Pancreas (tissue), 10 donors: Measurements from ENCODE around the gene AGPAT1. TPM values are rescaled to one million over a fixed set of nuclear protein-coding genes. Genes with fewer than 3 reads are reported as not detected.

Experiments used
- ATAC-seq, 4 donors: fragments of 200-7000 bp; cut with Tn5 transposase; one replicate each; pipeline versions ENCODE4 v1.8.0 to v1.9.1; 2020; ENCODE audit warnings: mild to moderate bottlenecking in 4 of 4, moderate library complexity in 4 of 4
- DNase-seq, 6 donors: peaks; one replicate each; pipeline ENCODE4 v3.0.0-alpha.2; 2020
- FAIRE-seq: peaks from 2 replicates; lab custom pipeline; 2012; peaks lifted over from hg19 to GRCh38; lab: Jason Lieb, UNC
- H3K27ac ChIP-seq, 4 donors: fragments of 200-600 bp; sonication (generic); 1 replicate in 3 of 4; 2 replicates in 1 of 4; pipeline versions ENCODE4 v1.5.0 to v1.8.0; 2020
- H3K27me3 ChIP-seq, 4 donors: fragments of 200-600 bp; one replicate each; pipeline ENCODE4 v1.8.0; 2021
- H3K36me3 ChIP-seq, 3 donors: fragments of 200-600 bp; sonication (generic) in 1 of 3; one replicate each; pipeline versions ENCODE4 v1.5.0 to v1.8.0; 2020 to 2021
- H3K4me1 ChIP-seq, 3 donors: fragments of 200-600 bp; one replicate each; pipeline ENCODE4 v1.8.0; 2021
- H3K4me3 ChIP-seq, 4 donors: fragments of 200-600 bp; sonication (generic) in 2 of 4; one replicate each; pipeline versions ENCODE4 v1.5.0 to v1.8.0; 2020 to 2021
- H3K9me3 ChIP-seq, 4 donors: fragments of 200-600 bp; one replicate each; pipeline ENCODE4 v1.8.0; 2021
- CTCF ChIP-seq, 4 donors: fragments of 200-600 bp; sonication (generic) in 3 of 4; IDR thresholded peaks; one replicate each; pipeline versions ENCODE4 v1.5.0 to v1.8.0; 2021; ENCODE audit warnings: antibody characterized with exemption in 4 of 4
- WGBS, 2 donors: extraction: QIAGEN DNeasy Blood & Tissue Kit; methylation state at CpG; one replicate each; pipeline ENCODE4 v1.1.7; 2013; 5-methylcytosine and 5-hydroxymethylcytosine counted together
- intact Hi-C, 3 donors: fragments of 100-400 bp; cut with DNase I; formaldehyde crosslinking; loops; one replicate each; pipeline versions ENCODE4 v1.11.1 to v1.14.2; 2022
- polyA plus RNA-seq, 2 donors: library from polyadenylated mRNA; stranded (reverse); fragments of 200-250 nt; gene quantifications; one replicate each; pipeline ENCODE4 v1.2.3, GENCODE V29; 2013
- total RNA-seq, 6 donors: library from RNA; stranded (reverse); fragmentation: NEBNext Ultra II Directional in 4 of 6; extraction: Animal tissue kit (Norgen Biotek cat#: 25700) in 4 of 6; gene quantifications; one replicate each; pipeline versions ENCODE4 v1.2.1 to v1.2.4, GENCODE V29; 2021 to 2023
- donor health status: healthy with polysubstance abuse.
- donor health status: DM: no; HTN: no; CAD: no; lungs with moderate emphysema.
- donor health status: DM: no; HTN: no; CAD: no.
- donor health status: control.
- donor health status: control.
- donor health status: Bipolar disorder and iron deficiency.
- donor health status: DM: yes; HTN: yes; CAD: no.
- donor health status: DM: no; HTN: no; CAD: no.
- donor health status: DM: no; HTN: no; CAD: no.
- donor health status: DM: yes; HTN: yes; CAD: no.

AGPAT1 gene
- total and polyA plus RNA-seq, 8 donors: 10.1 to 28.1 (median 18.1) TPM

GRCh38 chr6:32131439-32131948 is 44.4 kb downstream of the AGPAT1 start:
- intact Hi-C loops: no loop called here
- Histone ChIP-seq H3K4me3 (no peak overlapping the region), H3K27me3 (no peaks in the 10 kb centered on the region), H3K27ac (no peak overlapping the region), H3K9me3 (no peaks in the 10 kb centered on the region), H3K36me3 (no peaks in the 10 kb centered on the region), H3K4me1 (peaks cover 8 to 18% (median 15%) of the 10 kb centered on the region in 3 donors)
- no peak for FAIRE-seq
- TF ChIP-seq CTCF (IDR thresholded peaks at IDR 0.05): no peak
- DNase-seq: peak in 2 of 6 donors; percentile 6 to 29
- ATAC-seq: no peak
- 80 to 86% methylated on average over 14 of the region's 14 CpGs for WGBS, 2 donors

GRCh38 chr6:32129297-32130088 is 46.4 kb downstream of the AGPAT1 start:
- FAIRE-seq: no peak
- Histone ChIP-seq H3K27ac (peak overlapping the region; percentile 58 to 90 (median 81)), H3K4me3 (peak overlapping the region; percentile 18 to 57 (median 56)), H3K36me3 (peaks cover 0 to 11% (median 8%) of the 10 kb centered on the region in 3 donors), H3K4me1 (peaks cover 8 to 18% (median 15%) of the 10 kb centered on the region in 3 donors), H3K27me3 (no peaks in the 10 kb centered on the region), H3K9me3 (no peaks in the 10 kb centered on the region)
- intact Hi-C loops: no loop called here
- DNase-seq: peak in 2 of 6 donors; percentile 36 to 45
- peak; percentile 60 to 74 (median 70) for ATAC-seq
- 21 to 26% methylated on average over 22 of the region's 22 CpGs for WGBS, 2 donors
- TF ChIP-seq CTCF (IDR thresholded peaks at IDR 0.05): no peak

GRCh38 chr6:32128751-32129296 is 47.1 kb downstream of the AGPAT1 start:
- H3K9me3 ChIP-seq: no peaks in the 10 kb centered on the region
- DNase-seq: peak in 3 of 6 donors; percentile 18 to 55 (median 52)
- peak overlapping the region in 3 of 4 donors; percentile 18 to 57 (median 54) for H3K4me3 ChIP-seq
- no peak for ATAC-seq
- intact Hi-C loops: no loop called here
- TF ChIP-seq CTCF (IDR thresholded peaks at IDR 0.05): no peak
- FAIRE-seq: no peak
- peak overlapping the region in 2 of 4 donors; percentile 83 to 90 for H3K27ac ChIP-seq
- no peaks in the 10 kb centered on the region for H3K27me3 ChIP-seq
- 60 to 77% methylated on average over 13 of the region's 13 CpGs for WGBS, 2 donors
- H3K36me3 ChIP-seq: peaks cover 0 to 12% (median 11%) of the 10 kb centered on the region in 3 donors
- H3K4me1 ChIP-seq: peaks cover 8 to 18% (median 15%) of the 10 kb centered on the region in 3 donors

- H3K9me3 ChIP-seq: no peaks in the 10 kb centered on the region
- ATAC-seq: peak; percentile 84 to 93 (median 88)
- no peak for TF ChIP-seq CTCF (IDR thresholded peaks at IDR 0.05)
- H3K4me3 ChIP-seq: peak within 1 kb of the TSS; percentile 67 to 85 (median 76)
- H3K36me3 ChIP-seq: peaks cover 0 to 12% (median 11%) of the 10 kb centered on the region in 3 donors
- 0% methylated on average over 44 of the region's 44 CpGs for WGBS, 2 donors
- FAIRE-seq: peak; percentile 92
- intact Hi-C loops: no loop called here
- peak within 1 kb of the TSS; percentile 49 to 90 (median 72) for H3K27ac ChIP-seq
- no peaks in the 10 kb centered on the region for H3K27me3 ChIP-seq
- DNase-seq: peak; percentile 93 to 100 (median 98)
- peaks cover 8 to 18% (median 15%) of the 10 kb centered on the region in 3 donors for H3K4me1 ChIP-seq
These were observed 47.9 kb downstream of the AGPAT1 start, which contains the start of gene ATF6B for GRCh38 chr6:32127717-32128592. Gene ATF6B (minus strand): TSS chr6:32128246. CDS start chr6:32128207, 39 bp downstream.
